GM18909 (cell line): ENCODE data around the gene TMEM252.
A peak's percentile ranks its signal among the peaks of the same experiment; 100 is the strongest.

Source experiments
- ATAC-seq: cut with Tn5 transposase; IDR thresholded peaks from one replicate; pipeline ENCODE4 v1.9.1; 2021; ENCODE audit warnings: mild to moderate bottlenecking; ENCODE audit not compliant: unreplicated experiment, poor library complexity

The TMEM252 gene, protein sequence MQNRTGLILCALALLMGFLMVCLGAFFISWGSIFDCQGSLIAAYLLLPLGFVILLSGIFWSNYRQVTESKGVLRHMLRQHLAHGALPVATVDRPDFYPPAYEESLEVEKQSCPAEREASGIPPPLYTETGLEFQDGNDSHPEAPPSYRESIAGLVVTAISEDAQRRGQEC

GRCh38 chr9:68540712-68541535, at the start of gene TMEM252:
TMEM252 (minus strand) TSS chr9:68540883; CDS start chr9:68540814, 69 bp downstream.
- no peak for ATAC-seq

GRCh38 chr9:68585034-68585761, 44.5 kb upstream of the TMEM252 start:
- no peak for ATAC-seq

DNA sequence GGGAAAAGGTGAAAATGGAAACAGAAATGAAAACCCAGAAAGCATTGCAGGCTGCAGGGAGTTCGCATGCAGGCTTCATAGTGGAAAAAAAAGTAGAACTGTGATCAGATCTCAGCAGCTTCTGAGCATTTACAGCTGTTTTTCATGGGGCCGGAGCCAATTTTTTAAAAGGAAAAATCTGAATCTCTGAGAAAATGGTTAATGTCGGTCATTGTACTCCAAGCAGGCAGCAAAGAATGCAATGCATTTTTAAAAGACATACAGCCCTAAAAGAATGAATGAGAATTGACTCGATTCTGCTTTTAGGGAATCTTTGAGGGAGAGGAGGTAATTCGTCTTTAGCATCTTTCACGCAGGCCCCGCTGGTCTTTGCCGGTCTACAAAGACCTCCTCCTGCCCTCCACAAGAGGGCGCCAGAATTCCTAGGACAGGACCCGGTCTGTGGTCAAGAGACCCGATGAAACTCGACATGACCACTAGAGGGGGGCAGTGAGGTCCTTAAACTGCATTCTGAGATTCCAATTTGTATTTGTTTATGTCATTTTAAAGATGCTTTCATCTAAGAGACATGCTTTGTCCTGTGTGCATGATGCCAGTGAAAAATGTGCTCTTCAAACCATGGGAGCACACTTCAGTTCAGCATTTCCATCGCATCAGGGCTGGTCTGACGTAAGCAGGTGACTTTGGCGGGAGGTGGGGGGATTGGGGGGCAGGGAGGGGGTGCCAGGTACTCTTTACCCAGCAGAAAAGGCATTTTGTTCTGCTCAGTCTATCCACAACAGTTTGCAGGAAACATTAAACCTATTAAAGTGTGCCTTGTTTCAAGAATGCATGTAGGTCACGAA, 43.7 kb upstream of the TMEM252 start:
- peak; percentile 91 for ATAC-seq

- no peak for ATAC-seq
Measured at GRCh38 chr9:68581696-68582095, 41.0 kb upstream of the TMEM252 start.

GRCh38 chr9:68577774-68578591, 37.3 kb upstream of the TMEM252 start:
- peak; percentile 83 for ATAC-seq

- ATAC-seq, result no peak
Measured at GRCh38 chr9:68575817-68576216, 35.1 kb upstream of the TMEM252 start.

DNA sequence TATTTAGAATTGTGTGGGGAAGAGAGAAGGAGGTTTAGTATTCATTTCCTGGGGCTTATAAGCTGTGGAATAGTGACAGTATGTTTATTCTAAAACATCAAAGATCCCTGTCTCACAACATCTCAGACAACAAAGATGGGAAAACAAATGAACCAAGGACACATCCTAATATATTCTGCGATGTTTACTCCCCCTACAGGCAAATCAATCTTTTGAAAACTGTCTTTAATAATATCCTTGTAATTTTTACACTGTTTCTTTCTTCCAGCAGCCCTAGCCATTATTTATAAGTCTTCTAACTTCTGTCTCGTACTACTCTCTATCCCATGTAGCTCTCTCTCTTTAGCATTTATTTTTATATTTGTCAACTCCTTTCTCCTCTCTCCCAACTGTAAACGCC, 33.5 kb upstream of the TMEM252 start:
- no peak for ATAC-seq

GRCh38 chr9:68567565-68567964, 26.9 kb upstream of the TMEM252 start:
- ATAC-seq, result no peak

GRCh38 chr9:68562461-68562860, 21.8 kb upstream of the TMEM252 start:
- no peak for ATAC-seq

DNA sequence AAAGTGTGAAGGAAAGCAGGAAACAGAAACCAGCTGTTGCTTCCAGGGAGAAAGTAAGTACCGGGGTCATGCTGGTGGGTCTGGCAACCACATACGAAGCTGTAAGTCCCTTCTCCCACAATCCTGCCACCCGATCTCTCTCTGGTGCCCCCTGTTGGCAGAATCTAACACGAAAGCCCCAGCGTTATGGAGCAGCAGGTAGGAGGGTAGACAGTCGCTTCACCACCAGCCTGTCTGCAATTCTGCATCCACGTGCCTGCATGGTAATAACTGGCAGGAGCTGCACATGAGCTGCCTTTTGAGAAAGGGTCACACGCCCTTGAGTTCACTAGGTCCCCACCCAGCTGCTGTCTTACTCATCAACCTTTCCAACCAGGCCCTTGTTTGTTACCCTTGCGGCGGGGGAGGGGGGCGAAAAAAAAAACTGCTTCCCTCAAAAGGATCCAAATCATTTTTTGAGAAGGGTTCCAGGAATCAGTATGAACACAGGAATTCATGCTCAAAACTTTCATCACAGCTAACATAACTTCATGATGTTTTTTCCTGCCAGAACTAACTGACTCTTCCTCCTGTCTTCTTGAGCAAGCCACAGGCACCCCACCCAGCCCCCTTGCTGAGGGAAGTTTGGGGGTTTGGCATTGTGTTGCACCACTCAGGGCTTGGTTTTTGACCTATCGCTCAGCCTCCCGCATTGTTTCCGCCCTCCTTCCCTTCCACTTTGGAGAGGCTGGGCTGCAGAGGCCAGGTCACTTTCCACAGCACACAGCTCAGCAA, 19.6 kb upstream of the TMEM252 start:
- ATAC-seq, result no peak

DNA sequence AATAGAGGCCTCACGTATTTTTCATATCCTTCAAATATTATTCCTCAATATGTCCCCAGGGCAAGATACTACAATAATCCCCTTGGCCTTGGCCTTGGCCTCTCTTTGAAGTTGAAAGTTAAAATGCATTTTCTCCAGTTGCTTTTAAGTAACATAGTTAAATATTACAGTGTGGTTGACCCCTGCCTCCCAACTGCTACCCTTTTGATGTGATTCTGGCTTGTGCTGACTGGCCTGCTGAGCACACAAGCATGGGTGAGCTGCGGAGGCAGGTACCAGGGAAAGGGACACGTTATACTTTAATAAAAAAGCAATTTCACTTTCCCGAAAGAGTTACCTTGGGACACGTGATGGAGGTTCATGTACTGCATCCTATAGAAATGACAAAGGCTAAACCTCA, 17.9 kb upstream of the TMEM252 start:
- ATAC-seq, result no peak

GRCh38 chr9:68555437-68556150, 14.9 kb upstream of the TMEM252 start:
- ATAC-seq, result no peak

- no peak for ATAC-seq
Measured at GRCh38 chr9:68552700-68553476, 12.2 kb upstream of the TMEM252 start.

DNA sequence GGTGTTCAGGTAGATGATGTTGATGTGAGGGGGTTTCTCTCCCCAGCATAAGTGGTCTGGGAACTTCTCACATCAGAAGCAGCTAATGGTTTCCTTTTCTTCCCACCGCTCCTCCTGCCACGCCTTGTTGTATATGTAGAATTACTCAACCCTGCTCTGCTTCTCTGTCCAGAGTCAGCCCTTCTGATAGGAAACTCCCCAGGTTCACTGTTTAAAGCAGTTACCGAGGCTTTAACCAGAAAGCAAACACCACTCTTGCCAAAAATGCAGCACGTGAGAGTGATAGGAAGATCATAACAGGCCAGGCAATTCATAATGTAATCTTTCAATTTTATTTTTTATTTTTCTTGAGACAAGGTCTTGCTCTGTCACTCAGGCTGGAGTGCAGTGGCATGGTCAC, 10.5 kb upstream of the TMEM252 start:
- no peak for ATAC-seq

DNA sequence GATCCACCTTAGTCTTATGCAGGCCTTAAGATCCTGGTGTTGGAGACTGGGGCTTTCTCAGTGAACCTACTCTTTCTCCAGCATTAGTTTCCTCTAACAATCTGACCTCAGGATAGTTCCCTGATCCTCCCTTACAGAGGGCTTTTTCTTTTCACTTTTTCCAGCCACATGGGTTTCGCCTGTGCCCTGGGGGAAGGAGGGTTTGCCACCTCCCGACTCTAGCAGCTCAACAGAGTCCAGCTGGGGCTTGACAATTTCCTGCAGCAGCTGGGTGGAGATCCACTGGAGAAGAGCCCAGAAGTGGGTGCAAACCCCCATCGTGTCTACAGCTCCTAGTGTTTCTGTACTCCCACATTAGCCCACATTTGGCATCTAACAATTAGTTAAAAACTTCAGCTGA, 7.6 kb upstream of the TMEM252 start:
- ATAC-seq, result no peak

DNA sequence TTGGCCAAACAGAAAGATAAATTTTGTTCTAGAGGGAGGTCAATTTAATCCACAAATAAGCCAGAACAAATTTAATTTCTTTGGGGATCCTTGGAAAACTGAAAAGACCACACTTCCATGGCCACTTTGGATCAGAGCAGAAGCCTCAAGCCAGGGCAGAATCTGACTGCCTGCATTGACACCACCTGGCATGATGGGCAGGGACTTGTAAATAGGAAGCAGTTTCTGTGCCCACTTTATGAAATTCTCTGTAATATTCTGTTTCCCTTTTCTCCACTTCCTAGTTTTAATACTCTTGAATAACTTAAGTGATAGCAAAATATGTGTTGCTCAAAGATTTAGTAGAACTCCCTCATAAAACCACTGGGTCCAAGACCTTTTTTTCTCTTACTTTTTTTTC, 6.7 kb upstream of the TMEM252 start:
- ATAC-seq, result no peak

GRCh38 chr9:68546596-68547390, 6.1 kb upstream of the TMEM252 start:
- ATAC-seq, result peak; percentile 86
